H1 (cell line): ENCODE results near the gene RGS14. TPM values are rescaled to one million over a fixed set of nuclear protein-coding genes. Genes with fewer than 3 reads are reported as not detected.

Experiments
- CTCF ChIA-PET: fragments of 300-600 bp; sonication (Branson Sonifier 250); formaldehyde crosslinking; loops from one replicate; lab custom pipeline; 2021; ENCODE audit not compliant: partially characterized antibody; lab: Charles Lee
- POLR2A ChIA-PET: fragments of 300-600 bp; sonication (Branson Sonifier 250); formaldehyde crosslinking; loops from one replicate; lab custom pipeline; 2021; ENCODE audit warnings: inconsistent platforms; ENCODE audit not compliant: partially characterized antibody; lab: Charles Lee
- DNase-seq, 2 experiments: peaks; one replicate each; pipeline versions ENCODE4 v3.0.0 to v3.0.0-alpha.2; 2010 to 2022; ENCODE audit warnings: low spot score in 2 of 2, low read depth in 1 of 2, mixed read lengths in 1 of 2
- FAIRE-seq: peaks from 2 replicates; lab custom pipeline; 2011; peaks lifted over from hg19 to GRCh38; lab: Jason Lieb, UNC
- H2AFZ ChIP-seq: 2 replicates; pipeline ENCODE4 v1.8.1; 2012; ENCODE audit warnings: low read length, inconsistent platforms
- H2AK5ac ChIP-seq: 2 replicates; pipeline ENCODE4 v1.6.1; 2013; ENCODE audit warnings: low read depth, low read length
- H2BK120ac ChIP-seq: replicated peaks from 2 replicates; pipeline ENCODE3; 2013; ENCODE audit warnings: low read depth, low read length, inconsistent platforms
- H2BK12ac ChIP-seq: 2 replicates; pipeline ENCODE4 v1.6.1; 2013; ENCODE audit warnings: low read depth, low read length
- H2BK15ac ChIP-seq: 2 replicates; pipeline ENCODE4 v1.6.1; 2013; ENCODE audit warnings: low read length
- H2BK20ac ChIP-seq: 2 replicates; pipeline ENCODE4 v1.6.1; 2013; ENCODE audit warnings: low read length
- H2BK5ac ChIP-seq: 2 replicates; pipeline ENCODE4 v1.6.1; 2013; ENCODE audit warnings: low read depth, low read length
- H3K14ac ChIP-seq: 2 replicates; pipeline ENCODE4 v1.6.1; 2013; ENCODE audit warnings: inconsistent platforms; ENCODE audit not compliant: insufficient read length
- H3K18ac ChIP-seq: 2 replicates; pipeline ENCODE4 v1.6.1; 2013; ENCODE audit warnings: low read length; ENCODE audit errors: extremely low read depth
- H3K23ac ChIP-seq: 2 replicates; pipeline ENCODE4 v1.6.1; 2013; ENCODE audit warnings: inconsistent platforms; ENCODE audit not compliant: insufficient read length
- H3K23me2 ChIP-seq: 2 replicates; pipeline ENCODE4 v1.6.1; 2013; ENCODE audit warnings: low read depth, low read length
- H3K27ac ChIP-seq: 2 replicates; pipeline ENCODE4 v1.6.1; 2011; ENCODE audit warnings: low read depth, low read length, inconsistent platforms
- H3K27me3 ChIP-seq, 4 experiments: replicated peaks in 1 of 4; 1 replicate in 1 of 4; 2 replicates in 3 of 4; pipeline versions ENCODE4 v1.6.1 to v1.8.1; 2011 to 2013; ENCODE audit warnings: low read length in 3 of 4, mild to moderate bottlenecking in 3 of 4, inconsistent platforms in 2 of 4, mixed read lengths in 2 of 4, moderate library complexity in 1 of 4; ENCODE audit not compliant: control insufficient read depth in 3 of 4, insufficient read depth in 3 of 4; ENCODE audit errors: extremely low read depth in 1 of 4
- H3K36me3 ChIP-seq, 4 experiments: 2 replicates each; pipeline versions ENCODE4 v1.6.1 to v1.8.1; 2011 to 2013; ENCODE audit warnings: mild to moderate bottlenecking in 4 of 4, low read length in 3 of 4, moderate library complexity in 2 of 4, control low read depth in 1 of 4, inconsistent platforms in 1 of 4; ENCODE audit not compliant: insufficient read depth in 4 of 4, control insufficient read depth in 2 of 4
- H3K4ac ChIP-seq: replicated peaks from 2 replicates; pipeline ENCODE3; 2013; ENCODE audit warnings: low read length, low read depth, mixed read lengths, inconsistent platforms; ENCODE audit not compliant: insufficient read length
- H3K4me1 ChIP-seq, 4 experiments: replicated peaks in 1 of 4; 1 replicate in 1 of 4; 2 replicates in 3 of 4; pipeline versions ENCODE4 v1.6.1 to v1.8.1; 2011 to 2013; ENCODE audit warnings: low read length in 3 of 4, inconsistent platforms in 2 of 4, mixed read lengths in 1 of 4; ENCODE audit not compliant: insufficient read depth in 4 of 4, control insufficient read depth in 3 of 4
- H3K4me2 ChIP-seq, 2 experiments: 2 replicates each; pipeline versions ENCODE4 v1.6.1 to v1.8.1; 2011 to 2013; ENCODE audit warnings: low read depth in 2 of 2, low read length in 2 of 2, control low read depth in 1 of 2, inconsistent platforms in 1 of 2, mild to moderate bottlenecking in 1 of 2; ENCODE audit not compliant: insufficient read depth in 1 of 2
- H3K4me3 ChIP-seq, 4 experiments: fragments of 200-600, 300-600 bp in 1 of 4; sonication (generic), shearing (Covaris generic), sonication (Bioruptor Twin) in 1 of 4; 2 replicates each; pipeline versions ENCODE4 v1.5.1 to v1.8.1; 2011 to 2016; ENCODE audit warnings: low read length in 4 of 4, low read depth in 3 of 4, control low read depth in 2 of 4, inconsistent platforms in 2 of 4, mild to moderate bottlenecking in 2 of 4, mixed read lengths in 1 of 4, moderate library complexity in 1 of 4; ENCODE audit not compliant: insufficient read depth in 2 of 4; ENCODE audit errors: extremely low read depth in 1 of 4
- H3K56ac ChIP-seq: replicated peaks from 2 replicates; pipeline ENCODE3; 2013; ENCODE audit warnings: low read depth, mild to moderate bottlenecking, mixed read lengths, low read length, inconsistent platforms; ENCODE audit not compliant: insufficient read length
- H3K79me1 ChIP-seq: 2 replicates; pipeline ENCODE4 v1.6.1; 2013; ENCODE audit warnings: low read depth, low read length, control low read depth
- H3K79me2 ChIP-seq, 2 experiments: 2 replicates each; pipeline versions ENCODE4 v1.6.1 to v1.8.1; 2012 to 2013; ENCODE audit warnings: low read length in 2 of 2, mild to moderate bottlenecking in 2 of 2, inconsistent platforms in 1 of 2; ENCODE audit not compliant: insufficient read depth in 2 of 2, control insufficient read depth in 1 of 2
- H3K9ac ChIP-seq, 4 experiments: replicated peaks in 1 of 4; 1 replicate in 1 of 4; 2 replicates in 3 of 4; pipeline versions ENCODE4 v1.6.1 to v1.8.1; 2011 to 2013; ENCODE audit warnings: low read depth in 3 of 4, low read length in 3 of 4, control low read depth in 2 of 4, mild to moderate bottlenecking in 2 of 4, moderate library complexity in 2 of 4, inconsistent platforms in 1 of 4; ENCODE audit errors: extremely low read depth in 1 of 4
- H3K9me3 ChIP-seq, 2 experiments: 2 replicates each; pipeline versions ENCODE4 v1.6.1 to v1.8.1; 2012 to 2013; ENCODE audit warnings: mild to moderate bottlenecking in 2 of 2, moderate library complexity in 2 of 2, control low read depth in 1 of 2, inconsistent platforms in 1 of 2, low read depth in 1 of 2, low read length in 1 of 2, mixed read lengths in 1 of 2; ENCODE audit not compliant: insufficient read depth in 2 of 2
- H4K20me1 ChIP-seq, 2 experiments: replicated peaks in 1 of 2; 2 replicates each; pipeline versions ENCODE3 to v1.8.1; 2011 to 2013; ENCODE audit warnings: inconsistent platforms in 2 of 2, low read length in 2 of 2, mild to moderate bottlenecking in 1 of 2; ENCODE audit not compliant: insufficient read depth in 2 of 2, control insufficient read depth in 1 of 2
- H4K5ac ChIP-seq: 2 replicates; pipeline ENCODE4 v1.6.1; 2013; ENCODE audit warnings: low read length, low read depth, mixed read lengths, inconsistent platforms; ENCODE audit not compliant: insufficient read length
- H4K8ac ChIP-seq: 2 replicates; pipeline ENCODE4 v1.8.0; 2013; ENCODE audit warnings: mild to moderate bottlenecking, moderate library complexity, low read length, inconsistent platforms; ENCODE audit not compliant: insufficient read depth; ENCODE audit errors: extremely low read depth
- H4K91ac ChIP-seq: replicated peaks from 2 replicates; pipeline ENCODE3; 2013; ENCODE audit warnings: low read length, mixed read lengths, inconsistent platforms; ENCODE audit not compliant: insufficient read length
- EZH2 ChIP-seq: fragments of 200-600 bp; sonication (generic); IDR thresholded peaks from 2 replicates; pipeline ENCODE4 v1.7.1; 2012; ENCODE audit warnings: low read depth, mild to moderate bottlenecking, moderate library complexity, low read length, inconsistent platforms; ENCODE audit not compliant: severe bottlenecking
- SAP30 ChIP-seq: fragments of 300-600 bp; sonication (generic); IDR thresholded peaks from 2 replicates; pipeline ENCODE4 v1.7.1; 2012; ENCODE audit warnings: low read length, moderate library complexity, mild to moderate bottlenecking, inconsistent platforms; ENCODE audit not compliant: insufficient read depth, insufficient replicate concordance
- WGBS, 2 experiments: shearing (Covaris generic) in 1 of 2; methylation state at CpG; one replicate each; pipeline versions ENCODE4 v1.1.6 to v1.1.7; 2013 to 2015; ENCODE audit warnings: low lambda C conversion rate in 2 of 2, mixed read lengths in 2 of 2, inconsistent platforms in 1 of 2, low coverage in 1 of 2, missing lambda C conversion rate in 1 of 2; ENCODE audit not compliant: insufficient replicate concordance in 2 of 2, insufficient coverage in 1 of 2, insufficient read length in 1 of 2; ENCODE audit errors: extremely low coverage in 1 of 2, missing lambda C conversion rate in 1 of 2; 5-methylcytosine and 5-hydroxymethylcytosine counted together
- polyA plus RNA-seq, 7 experiments: library from polyadenylated mRNA; depleted of rRNA in 3 of 7; stranded (reverse) in 5 of 7; unstranded in 2 of 7; fragments of >200 nt in 5 of 7; fragments of 200-250 nt in 2 of 7; gene quantifications; 1 replicate in 5 of 7; 2 replicates in 1 of 7; 4 replicates in 1 of 7; pipeline versions ENCODE4 v1.2.1 to v1.2.3, GENCODE V29; 2011 to 2013; ENCODE audit warnings: missing spikeins in 2 of 7, mixed read lengths in 2 of 7
- total RNA-seq: library from RNA; stranded (reverse); fragmentation: NEBNext Ultra II Directional; extraction: Animal tissue kit (Norgen Biotek cat#: 25700); gene quantifications from 2 replicates; pipeline ENCODE4 v1.2.1, GENCODE V29; 2021

RGS14 gene
- total and polyA plus RNA-seq, 2 of the 8 experiments (the other 6 are each of a cell fraction or from before 2014, with no cell fraction given), result 24.4 to 46.1 TPM

DNA sequence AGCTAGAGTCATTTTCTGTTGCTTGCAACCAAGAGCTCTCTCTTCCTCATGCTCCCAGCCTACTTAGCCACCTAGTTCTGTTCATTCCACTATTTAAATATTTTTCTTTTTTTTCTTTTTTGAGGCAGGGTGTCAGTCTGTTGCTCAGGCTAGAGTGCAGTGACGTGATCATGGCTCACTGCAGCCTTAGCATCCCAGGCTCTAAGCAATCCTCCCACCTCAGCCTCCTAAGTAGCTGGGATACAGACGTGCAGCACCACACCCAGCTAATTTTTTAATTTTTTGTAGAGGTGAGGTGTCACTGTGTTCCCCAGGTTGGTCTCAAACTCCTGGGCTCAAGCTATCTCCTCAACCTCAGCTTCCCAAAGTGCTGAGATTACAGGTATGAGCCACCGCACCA lies 56.8 kb downstream of the RGS14 start:
- DNase-seq, result no peak
- Histone ChIP-seq H4K91ac (no peak overlapping the region), H3K4ac (no peak overlapping the region), H3K4me2 (no peak overlapping the region), H2BK20ac (no peak overlapping the region), H2AK5ac (no peak overlapping the region), H2BK5ac (no peak overlapping the region), H4K20me1 (no peaks in the 10 kb centered on the region), H3K36me3 (no peaks in the 10 kb centered on the region), H3K79me1 (no peaks in the 10 kb centered on the region), H2BK15ac (no peak overlapping the region), H3K27ac (no peak overlapping the region), H3K4me3 (no peak overlapping the region), H3K9me3 (no peaks in the 10 kb centered on the region), H3K4me1 (no peaks in the 10 kb centered on the region; a peak in 1 of 7 replicates), H2BK12ac (no peak overlapping the region), H3K79me2 (no peaks in the 10 kb centered on the region), H4K5ac (no peak overlapping the region), H2BK120ac (no peak overlapping the region), H3K23ac (no peak overlapping the region), H3K9ac (no peak overlapping the region), H3K23me2 (no peaks in the 10 kb centered on the region), H3K27me3 (peaks cover 0 to 6% (median 2%) of the 10 kb centered on the region in 4 experiments; a peak in 1 of 7 replicates), H2AFZ (no peak overlapping the region), H3K14ac (no peak overlapping the region), H3K18ac (no peak overlapping the region), H3K56ac (no peak overlapping the region), H4K8ac (no peak overlapping the region)
- 80% methylated on average over 3 of the region's 3 CpGs; no CpG with 5 or more reads in 1 of the 2 experiments for WGBS, 2 experiments
- ChIA-PET CTCF (interaction anchor here (0.8 to 4.9 kb wide), 10 partner anchors 9 to 96 kb away, joined by 3 to 47 read pairs (median 4); partner anchors contain the start of gene SLC34A1), POLR2A (interaction anchor here (0.8 to 24.2 kb wide), 6 partner anchors 10 to 30 kb away, joined by 3 to 460 read pairs (median 6); partner anchors contain the start of gene PRR7)
- FAIRE-seq, result no peak
- TF ChIP-seq SAP30, result no peak
- TF ChIP-seq EZH2, result no peak
